Activated CD8-positive, alpha-beta memory T cell treated with anti-CD3 and anti-CD28 coated beads, Interleukin-2, amount 50 U/mL, for 48 hours (primary cell): ENCODE results near the gene C2.
"Not testable (repeated sequence)": the region's sequence is repeated elsewhere in the genome, so short reads cannot be mapped to it uniquely, and the experiment has no call there.

Source experiments
- DNase-seq: peaks from one replicate; pipeline ENCODE4 v3.0.0-alpha.2; 2020

Gene C2

GRCh38 chr6:31930962-31931361 is 3.4 kb downstream of the C2 start:
- no peak for DNase-seq

- DNase-seq = not testable (repeated sequence)
These were observed 4.6 kb downstream of the C2 start for GRCh38 chr6:31932137-31932536.

- no peak for DNase-seq
These were observed 6.0 kb downstream of the C2 start for GRCh38 chr6:31933537-31933936.

GRCh38 chr6:31935021-31935420 is 7.5 kb downstream of the C2 start:
- no peak for DNase-seq

DNA sequence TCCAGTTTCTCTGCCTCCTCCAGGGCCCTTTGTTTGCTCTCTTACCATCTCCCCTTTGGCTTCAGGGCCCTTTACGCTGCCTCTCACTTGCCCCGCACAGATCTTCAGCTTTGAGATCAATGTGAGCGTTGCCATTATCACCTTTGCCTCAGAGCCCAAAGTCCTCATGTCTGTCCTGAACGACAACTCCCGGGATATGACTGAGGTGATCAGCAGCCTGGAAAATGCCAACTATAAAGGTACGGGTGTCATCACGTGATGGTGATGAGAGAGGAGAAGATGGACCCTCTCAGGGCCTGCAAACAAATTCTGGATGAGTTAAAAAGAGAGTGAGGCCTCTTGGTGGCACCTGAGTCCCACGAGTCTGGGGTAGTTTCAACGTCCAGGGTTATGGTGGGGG is 8.3 kb downstream of the C2 start:
- DNase-seq = no peak

- DNase-seq = no peak
These were observed 12.7 kb downstream of the C2 start for GRCh38 chr6:31940256-31940664.

GRCh38 chr6:31943742-31944141 is 16.2 kb downstream of the C2 start:
- no peak for DNase-seq

GRCh38 chr6:31945154-31945506 is 17.6 kb downstream of the C2 start:
- no peak for DNase-seq

DNA sequence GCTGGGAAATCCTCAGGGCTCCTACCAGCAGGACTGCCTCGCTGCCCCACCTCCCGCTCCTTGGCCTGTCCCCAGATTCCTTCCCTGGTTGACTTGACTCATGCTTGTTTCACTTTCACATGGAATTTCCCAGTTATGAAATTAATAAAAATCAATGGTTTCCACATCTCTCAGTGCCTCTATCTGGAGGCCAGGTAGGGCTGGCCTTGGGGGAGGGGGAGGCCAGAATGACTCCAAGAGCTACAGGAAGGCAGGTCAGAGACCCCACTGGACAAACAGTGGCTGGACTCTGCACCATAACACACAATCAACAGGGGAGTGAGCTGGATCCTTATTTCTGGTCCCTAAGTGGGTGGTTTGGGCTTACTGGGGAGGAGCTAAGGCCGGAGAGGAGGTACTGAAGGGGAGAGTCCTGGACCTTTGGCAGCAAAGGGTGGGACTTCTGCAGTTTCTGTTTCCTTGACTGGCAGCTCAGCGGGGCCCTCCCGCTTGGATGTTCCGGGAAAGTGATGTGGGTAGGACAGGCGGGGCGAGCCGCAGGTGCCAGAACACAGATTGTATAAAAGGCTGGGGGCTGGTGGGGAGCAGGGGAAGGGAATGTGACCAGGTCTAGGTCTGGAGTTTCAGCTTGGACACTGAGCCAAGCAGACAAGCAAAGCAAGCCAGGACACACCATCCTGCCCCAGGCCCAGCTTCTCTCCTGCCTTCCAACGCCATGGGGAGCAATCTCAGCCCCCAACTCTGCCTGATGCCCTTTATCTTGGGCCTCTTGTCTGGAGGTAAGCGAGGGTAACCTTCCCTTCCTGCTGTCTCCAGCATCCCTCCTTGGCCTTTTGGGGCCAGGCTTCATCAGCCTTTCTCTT is 18.2 kb downstream of the C2 start, which contains the start of gene CFB:
TSS of gene CFB (plus strand) at position 589 of the 863 bp plus-strand sequence. CDS start at position 716, 127 bp downstream.
- no peak for DNase-seq

DNA sequence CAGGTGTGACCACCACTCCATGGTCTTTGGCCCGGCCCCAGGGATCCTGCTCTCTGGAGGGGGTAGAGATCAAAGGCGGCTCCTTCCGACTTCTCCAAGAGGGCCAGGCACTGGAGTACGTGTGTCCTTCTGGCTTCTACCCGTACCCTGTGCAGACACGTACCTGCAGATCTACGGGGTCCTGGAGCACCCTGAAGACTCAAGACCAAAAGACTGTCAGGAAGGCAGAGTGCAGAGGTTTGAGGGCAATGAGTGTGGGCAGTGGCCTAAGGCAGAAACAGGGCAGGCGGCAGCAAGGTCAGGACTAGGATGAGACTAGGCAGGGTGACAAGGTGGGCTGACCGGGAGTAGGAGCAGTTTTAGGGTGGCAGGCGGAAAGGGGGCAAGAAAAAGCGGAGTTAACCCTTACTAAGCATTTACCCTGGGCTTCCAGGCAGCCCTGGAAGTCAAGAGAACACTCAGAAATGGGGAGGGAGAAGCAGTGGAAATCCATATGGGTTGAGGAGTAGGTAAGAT is 18.9 kb downstream of the C2 start:
- no peak for DNase-seq

DNA sequence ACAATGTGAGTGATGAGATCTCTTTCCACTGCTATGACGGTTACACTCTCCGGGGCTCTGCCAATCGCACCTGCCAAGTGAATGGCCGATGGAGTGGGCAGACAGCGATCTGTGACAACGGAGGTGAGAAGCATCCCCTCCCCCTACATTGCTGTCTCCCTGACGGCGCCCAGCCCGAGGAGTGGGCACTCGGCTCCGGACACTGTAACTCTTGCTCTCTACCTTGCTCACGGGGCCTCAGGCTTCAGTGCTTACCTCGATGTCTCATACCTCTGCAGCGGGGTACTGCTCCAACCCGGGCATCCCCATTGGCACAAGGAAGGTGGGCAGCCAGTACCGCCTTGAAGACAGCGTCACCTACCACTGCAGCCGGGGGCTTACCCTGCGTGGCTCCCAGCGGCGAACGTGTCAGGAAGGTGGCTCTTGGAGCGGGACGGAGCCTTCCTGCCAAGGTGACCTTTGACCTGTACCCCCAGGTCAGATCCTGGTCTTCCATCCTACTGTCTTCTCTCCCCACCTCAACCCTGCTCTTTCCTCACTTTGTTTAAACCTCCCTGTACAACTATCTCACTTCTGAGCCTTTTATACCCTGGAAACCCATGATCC is 19.7 kb downstream of the C2 start:
- DNase-seq = no peak

GRCh38 chr6:31947864-31948263 is 20.3 kb downstream of the C2 start:
- no peak for DNase-seq

- DNase-seq = no peak
These were observed 20.8 kb downstream of the C2 start for GRCh38 chr6:31948306-31948705.

GRCh38 chr6:31948753-31949413 is 21.4 kb downstream of the C2 start:
- DNase-seq = no peak

DNA sequence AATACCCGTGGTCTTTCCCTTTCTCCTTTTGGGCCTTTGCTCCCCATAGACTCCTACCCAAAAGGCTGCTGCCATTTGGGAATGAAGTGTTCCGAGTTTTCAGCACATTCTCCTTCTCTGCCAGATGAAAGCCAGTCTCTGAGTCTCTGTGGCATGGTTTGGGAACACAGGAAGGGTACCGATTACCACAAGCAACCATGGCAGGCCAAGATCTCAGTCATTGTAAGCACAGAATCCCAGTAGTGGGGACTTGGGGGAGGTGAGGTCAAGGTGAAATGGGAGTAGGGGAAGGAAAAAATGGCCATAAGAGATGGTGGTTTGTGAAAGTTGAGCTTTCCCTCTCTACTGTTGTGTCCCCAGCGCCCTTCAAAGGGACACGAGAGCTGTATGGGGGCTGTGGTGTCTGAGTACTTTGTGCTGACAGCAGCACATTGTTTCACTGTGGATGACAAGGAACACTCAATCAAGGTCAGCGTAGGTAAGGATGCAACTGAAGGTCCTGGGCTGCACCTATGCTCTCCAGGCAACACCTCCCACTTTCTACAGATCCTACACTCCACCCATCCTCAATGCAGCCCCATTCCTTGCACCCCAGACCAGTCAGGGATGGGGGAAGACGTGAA is 22.5 kb downstream of the C2 start:
- no peak for DNase-seq

- DNase-seq = peak; percentile 68
These were observed 24.8 kb downstream of the C2 start for GRCh38 chr6:31952140-31952805.

DNA sequence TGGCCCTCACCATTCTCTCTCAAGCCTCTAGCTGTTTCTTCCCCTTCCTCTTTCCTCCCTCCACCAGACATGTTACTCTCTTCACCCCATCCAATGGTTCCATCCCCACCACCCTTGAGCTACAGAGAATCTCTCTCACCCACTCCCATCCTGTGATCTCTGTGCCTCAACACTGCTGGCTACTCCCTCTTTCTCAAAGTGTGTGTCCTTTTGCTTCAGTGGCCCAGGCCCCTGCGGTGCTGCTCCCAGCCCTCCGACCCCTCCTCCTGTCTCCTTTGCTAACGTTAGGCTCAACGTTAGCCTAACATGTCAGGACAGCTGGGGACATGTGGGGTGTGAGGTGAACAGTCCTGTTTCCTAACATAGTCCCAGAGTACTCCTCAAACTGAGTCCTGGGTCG is 25.4 kb downstream of the C2 start:
- no peak for DNase-seq

DNA sequence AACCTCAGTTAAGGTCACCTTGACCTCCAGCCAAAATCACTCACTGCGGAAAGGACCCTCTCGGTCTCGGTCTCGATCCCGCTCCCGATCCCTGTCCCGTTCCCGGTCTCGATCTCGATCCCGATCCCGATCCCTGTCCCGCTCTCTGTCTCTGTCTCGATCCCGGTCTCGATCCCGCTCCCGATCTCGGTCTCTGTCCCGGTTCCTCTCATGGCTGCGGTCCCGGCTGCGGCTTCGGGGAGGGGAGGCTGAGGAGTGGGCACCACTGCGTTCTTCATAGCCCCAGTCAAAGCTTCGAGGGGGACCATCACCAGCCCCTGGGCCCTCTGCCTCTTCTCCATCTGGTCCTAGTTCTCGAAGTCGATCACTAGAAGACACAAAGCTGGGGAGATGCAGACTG is 27.0 kb downstream of the C2 start:
- no peak for DNase-seq

GRCh38 chr6:31956796-31957195 is 29.3 kb downstream of the C2 start:
- no peak for DNase-seq

- DNase-seq = no peak
These were observed 30.9 kb downstream of the C2 start for GRCh38 chr6:31958412-31958740.

GRCh38 chr6:31958741-31959739 is 31.5 kb downstream of the C2 start, which contains the start of the genes NELFE and SKIC2:
Gene NELFE, minus strand, starts transcription at chr6:31958971. Its CDS starts 525 bp downstream, at chr6:31958446.
Gene SKIC2, plus strand, starts transcription at chr6:31959175. Its CDS starts 18 bp downstream, at chr6:31959193.
- DNase-seq = peak; percentile 99
